Fibroblast of lung (primary cell): ENCODE results near the gene CALCOCO2. TPM values are rescaled to one million over a fixed set of nuclear protein-coding genes. Genes with fewer than 3 reads are reported as not detected.

ENCODE experiments used
- DNase-seq, 2 donors: peaks; one replicate each; pipeline versions ENCODE4 v3.0.0 to v3.0.0-alpha.2; 2010; ENCODE audit warnings: low read depth in 2 of 2
- H2AFZ ChIP-seq: 2 replicates; pipeline ENCODE4 v1.5.1; 2012; ENCODE audit warnings: low read length, control low read depth, inconsistent platforms
- H3K27ac ChIP-seq: 2 replicates; pipeline ENCODE4 v1.5.1; 2011; ENCODE audit warnings: low read length, control low read depth; ENCODE audit not compliant: insufficient read depth
- H3K27me3 ChIP-seq: 2 replicates; pipeline ENCODE4 v1.5.1; 2011; ENCODE audit warnings: mild to moderate bottlenecking, low read length; ENCODE audit not compliant: control insufficient read depth, insufficient read depth
- H3K36me3 ChIP-seq: 2 replicates; pipeline ENCODE4 v1.5.1; 2011; ENCODE audit warnings: low read length; ENCODE audit not compliant: control insufficient read depth, insufficient read depth
- H3K4me1 ChIP-seq: 2 replicates; pipeline ENCODE4 v1.5.1; 2011; ENCODE audit warnings: low read length; ENCODE audit not compliant: control insufficient read depth, insufficient read depth; ENCODE audit errors: extremely low read depth
- H3K4me2 ChIP-seq: 2 replicates; pipeline ENCODE4 v1.5.1; 2011; ENCODE audit warnings: low read length, control low read depth; ENCODE audit not compliant: insufficient read depth; ENCODE audit errors: extremely low read depth
- H3K4me3 ChIP-seq, 4 experiments: fragments of 200-600 bp in 1 of 4; sonication (generic) in 1 of 4; replicated peaks in 1 of 4; 2 replicates each; pipeline ENCODE4 v1.5.1; 2011 to 2016; ENCODE audit warnings: low read length in 4 of 4, low read depth in 3 of 4, mild to moderate bottlenecking in 3 of 4, control low read depth in 2 of 4, inconsistent platforms in 1 of 4, mixed read lengths in 1 of 4; ENCODE audit not compliant: insufficient read depth in 1 of 4; ENCODE audit errors: control extremely low read depth in 1 of 4
- H3K79me2 ChIP-seq: 2 replicates; pipeline ENCODE4 v1.5.1; 2012; ENCODE audit warnings: mild to moderate bottlenecking, low read length, inconsistent platforms; ENCODE audit not compliant: control insufficient read depth, insufficient read depth
- H3K9ac ChIP-seq: 2 replicates; pipeline ENCODE4 v1.5.1; 2011; ENCODE audit warnings: mild to moderate bottlenecking, low read length, control low read depth; ENCODE audit not compliant: insufficient read depth
- H3K9me3 ChIP-seq: 2 replicates; pipeline ENCODE4 v1.5.1; 2012; ENCODE audit warnings: low read depth, low read length; ENCODE audit not compliant: control insufficient read depth, insufficient read depth
- H4K20me1 ChIP-seq: 2 replicates; pipeline ENCODE4 v1.5.1; 2011; ENCODE audit warnings: low read length; ENCODE audit not compliant: control insufficient read depth, insufficient read depth; ENCODE audit errors: extremely low read depth
- EZH2 ChIP-seq: IDR thresholded peaks from 2 replicates; pipeline ENCODE4 v1.5.1; 2012; ENCODE audit warnings: low read length, control low read depth, mild to moderate bottlenecking; ENCODE audit errors: missing control alignments
- polyA plus RNA-seq, 2 donors: library from polyadenylated mRNA; depleted of rRNA in 1 of 2; stranded (reverse) in 1 of 2; unstranded in 1 of 2; fragments of >200 nt; gene quantifications; 2 replicates each; pipeline ENCODE4 v1.2.1, GENCODE V29; 2011 to 2012; ENCODE audit warnings: missing spikeins in 1 of 2
- total RNA-seq: library from RNA; depleted of rRNA; stranded (reverse); fragments of >200 nt; gene quantifications from 2 replicates; pipeline ENCODE4 v1.2.1, GENCODE V29; 2014
- TF ChIP-seq, protein P1 (sequence below), 2 donors: IDR thresholded peaks in 1 of 2; conservative IDR thresholded peaks in 1 of 2; 1 replicate in 1 of 2; 2 replicates in 1 of 2; pipeline ENCODE4 v1.5.1; 2011 to 2012; ENCODE audit warnings: low read length in 2 of 2, control low read depth in 1 of 2, inconsistent platforms in 1 of 2, low read depth in 1 of 2, mild to moderate bottlenecking in 1 of 2

Gene CALCOCO2
- total and polyA plus RNA-seq, 2 donors (not counting 1 experiment from before 2014, with no cell fraction given): 65.1 to 164 TPM

DNA sequence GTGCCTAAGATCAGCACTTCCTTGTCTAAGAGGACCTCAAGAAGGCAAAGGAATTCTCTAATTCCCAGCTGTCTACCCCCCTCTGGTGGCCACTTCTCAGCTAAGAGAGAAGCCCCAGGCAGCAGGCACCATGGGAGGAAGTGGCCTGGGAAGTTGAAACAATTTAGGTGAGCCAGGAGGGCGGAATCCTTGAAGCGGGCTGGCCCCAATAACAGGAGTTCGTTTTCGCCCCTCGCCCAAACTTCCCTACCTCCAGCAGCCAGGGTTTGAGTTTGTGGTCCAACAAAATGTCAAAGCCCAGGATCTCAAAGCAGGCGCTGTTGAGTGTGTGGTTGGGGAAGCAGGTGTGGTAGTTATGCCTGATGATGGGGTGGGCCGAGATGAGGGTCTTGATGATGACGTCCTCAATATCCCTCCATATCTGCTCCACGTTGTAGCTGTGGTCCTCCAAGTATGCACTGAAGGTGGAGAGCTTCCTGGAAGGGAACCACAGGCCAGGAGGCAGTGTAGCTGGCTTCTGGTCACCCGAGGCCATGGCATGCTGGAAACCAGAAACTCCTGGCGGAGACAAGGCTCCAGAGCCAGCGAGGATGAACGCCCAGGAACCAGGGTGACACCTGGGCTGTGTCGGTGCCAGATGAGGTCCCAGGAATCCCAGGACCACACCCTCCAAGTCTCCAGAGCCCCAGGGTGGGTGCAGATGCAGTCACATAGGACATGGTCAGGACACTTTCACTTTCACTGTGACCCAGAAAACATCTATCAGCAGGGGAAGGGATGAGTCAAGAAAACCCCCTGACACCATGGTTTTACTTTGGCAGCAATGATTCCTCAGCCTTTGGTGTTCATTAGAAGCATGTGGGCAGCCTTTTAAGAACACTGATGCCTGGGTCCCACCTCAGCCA, 39.5 kb upstream of the CALCOCO2 start:
- TF ChIP-seq, protein P1, sequence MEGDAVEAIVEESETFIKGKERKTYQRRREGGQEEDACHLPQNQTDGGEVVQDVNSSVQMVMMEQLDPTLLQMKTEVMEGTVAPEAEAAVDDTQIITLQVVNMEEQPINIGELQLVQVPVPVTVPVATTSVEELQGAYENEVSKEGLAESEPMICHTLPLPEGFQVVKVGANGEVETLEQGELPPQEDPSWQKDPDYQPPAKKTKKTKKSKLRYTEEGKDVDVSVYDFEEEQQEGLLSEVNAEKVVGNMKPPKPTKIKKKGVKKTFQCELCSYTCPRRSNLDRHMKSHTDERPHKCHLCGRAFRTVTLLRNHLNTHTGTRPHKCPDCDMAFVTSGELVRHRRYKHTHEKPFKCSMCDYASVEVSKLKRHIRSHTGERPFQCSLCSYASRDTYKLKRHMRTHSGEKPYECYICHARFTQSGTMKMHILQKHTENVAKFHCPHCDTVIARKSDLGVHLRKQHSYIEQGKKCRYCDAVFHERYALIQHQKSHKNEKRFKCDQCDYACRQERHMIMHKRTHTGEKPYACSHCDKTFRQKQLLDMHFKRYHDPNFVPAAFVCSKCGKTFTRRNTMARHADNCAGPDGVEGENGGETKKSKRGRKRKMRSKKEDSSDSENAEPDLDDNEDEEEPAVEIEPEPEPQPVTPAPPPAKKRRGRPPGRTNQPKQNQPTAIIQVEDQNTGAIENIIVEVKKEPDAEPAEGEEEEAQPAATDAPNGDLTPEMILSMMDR (conservative IDR thresholded peaks at IDR 0.05 in 1 of 2, IDR thresholded peaks at IDR 0.05 in 1 of 2; ENCODE audit: low read depth in 1 of 2, low read length in 2 of 2): peak; percentile 83 to 88
- TF ChIP-seq EZH2: no peak

DNA sequence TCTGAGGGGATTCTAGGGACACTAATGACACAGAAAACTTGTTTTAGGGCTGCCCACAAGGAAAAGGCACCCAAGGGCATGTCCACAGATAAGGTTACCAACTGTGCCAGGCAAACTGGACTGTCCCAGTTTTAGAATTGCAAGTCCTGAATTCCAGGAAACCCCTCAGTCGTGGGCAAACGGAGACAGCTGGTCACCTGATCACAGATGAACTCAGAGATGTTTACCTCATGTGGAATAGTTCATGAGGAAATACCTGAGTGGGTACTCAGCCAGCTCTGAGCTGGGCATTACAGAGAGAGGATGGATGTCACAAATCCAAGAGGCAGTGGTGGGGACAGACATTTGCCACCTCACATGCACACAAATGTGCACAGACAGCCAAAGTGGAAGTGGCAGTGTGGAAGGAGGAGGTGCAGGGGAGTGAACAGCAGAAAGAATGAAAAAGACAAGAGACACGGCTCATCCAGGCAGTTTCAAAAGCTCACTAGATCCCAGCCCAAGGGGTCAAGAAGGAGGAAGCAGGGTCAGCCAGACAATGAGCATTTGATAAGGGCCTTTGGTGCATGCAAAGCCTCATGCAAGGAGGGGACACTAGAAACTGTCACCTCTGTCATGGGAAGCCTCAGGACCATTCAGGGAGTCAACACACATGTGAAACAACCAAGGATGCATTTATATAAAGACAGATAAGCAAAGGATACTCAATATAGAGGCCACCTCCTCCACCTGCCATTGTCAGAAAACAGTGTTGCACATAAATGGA, 38.6 kb upstream of the CALCOCO2 start:
- Histone ChIP-seq H3K4me3 (no peak overlapping the region), H3K27me3 (peaks cover 6% of the 10 kb centered on the region), H3K36me3 (no peaks in the 10 kb centered on the region), H3K79me2 (no peaks in the 10 kb centered on the region), H3K9ac (no peak overlapping the region), H2AFZ (no peak overlapping the region), H3K9me3 (no peaks in the 10 kb centered on the region), H3K4me2 (no peak overlapping the region), H3K27ac (no peak overlapping the region), H3K4me1 (no peaks in the 10 kb centered on the region), H4K20me1 (no peaks in the 10 kb centered on the region)
- no peak for TF ChIP-seq EZH2
- TF ChIP-seq, protein P1 (conservative IDR thresholded peaks at IDR 0.05 in 1 of 2, IDR thresholded peaks at IDR 0.05 in 1 of 2; ENCODE audit: low read depth in 1 of 2, low read length in 2 of 2): no peak
- no peak for DNase-seq

More for the DNA sequence above, 39.5 kb upstream of the CALCOCO2 start:
- no peak overlapping the region for H3K9ac ChIP-seq
- H3K36me3 ChIP-seq: no peaks in the 10 kb centered on the region
- no peak overlapping the region for H3K4me2 ChIP-seq
- H3K27ac ChIP-seq: no peak overlapping the region
- peaks cover 10% of the 10 kb centered on the region for H3K27me3 ChIP-seq
- H3K4me3 ChIP-seq: no peak overlapping the region
- H3K9me3 ChIP-seq: no peaks in the 10 kb centered on the region
- H2AFZ ChIP-seq: no peak overlapping the region
- no peaks in the 10 kb centered on the region for H4K20me1 ChIP-seq
- DNase-seq: peak; percentile 68 to 85
- no peaks in the 10 kb centered on the region for H3K4me1 ChIP-seq
- no peaks in the 10 kb centered on the region for H3K79me2 ChIP-seq
